SJSA1 (cell line): ENCODE measurements around the gene MAZ. TPM values are rescaled to one million over a fixed set of nuclear protein-coding genes. Genes with fewer than 3 reads are reported as not detected.
"Not testable (repeated sequence)": the region's sequence is repeated elsewhere in the genome, so short reads cannot be mapped to it uniquely, and the experiment has no call there.

Experiments used
- DNase-seq, 2 experiments: peaks; one replicate each; pipeline ENCODE4 v3.0.0-alpha.2; 2015 to 2020; ENCODE audit warnings: low spot score in 2 of 2, low read depth in 1 of 2
- H3K27ac ChIP-seq: fragments of 250-450 bp; sonication (Bioruptor Pico); 2 replicates; pipeline ENCODE4 v1.5.1; 2020; ENCODE audit warnings: mild to moderate bottlenecking, moderate library complexity
- H3K27me3 ChIP-seq: fragments of 250-450 bp; sonication (Bioruptor Pico); replicated peaks from 2 replicates; pipeline ENCODE4 v1.5.1; 2020; ENCODE audit warnings: mild to moderate bottlenecking, moderate library complexity
- H3K36me3 ChIP-seq: fragments of 250-450 bp; sonication (Bioruptor Pico); 2 replicates; pipeline ENCODE4 v1.5.1; 2020; ENCODE audit warnings: mild to moderate bottlenecking
- H3K4me1 ChIP-seq: fragments of 250-450 bp; sonication (Bioruptor Pico); replicated peaks from 2 replicates; pipeline ENCODE4 v1.6.1; 2021; ENCODE audit warnings: mild to moderate bottlenecking
- H3K4me3 ChIP-seq: fragments of 250-450 bp; sonication (Bioruptor Pico); 2 replicates; pipeline ENCODE4 v1.5.1; 2020; ENCODE audit warnings: mild to moderate bottlenecking
- H3K9me3 ChIP-seq: fragments of 250-450 bp; sonication (Bioruptor Pico); replicated peaks from 2 replicates; pipeline ENCODE4 v1.5.1; 2020; ENCODE audit warnings: mild to moderate bottlenecking
- total RNA-seq: library from RNA; depleted of rRNA; stranded (reverse); fragments of >200 nt; shearing (Covaris generic); gene quantifications from 2 replicates; pipeline ENCODE4 v1.2.3, GENCODE V29; 2014; rRNA removed

Gene MAZ
- total RNA-seq, result 237 and 331 TPM in 2 replicates

DNA sequence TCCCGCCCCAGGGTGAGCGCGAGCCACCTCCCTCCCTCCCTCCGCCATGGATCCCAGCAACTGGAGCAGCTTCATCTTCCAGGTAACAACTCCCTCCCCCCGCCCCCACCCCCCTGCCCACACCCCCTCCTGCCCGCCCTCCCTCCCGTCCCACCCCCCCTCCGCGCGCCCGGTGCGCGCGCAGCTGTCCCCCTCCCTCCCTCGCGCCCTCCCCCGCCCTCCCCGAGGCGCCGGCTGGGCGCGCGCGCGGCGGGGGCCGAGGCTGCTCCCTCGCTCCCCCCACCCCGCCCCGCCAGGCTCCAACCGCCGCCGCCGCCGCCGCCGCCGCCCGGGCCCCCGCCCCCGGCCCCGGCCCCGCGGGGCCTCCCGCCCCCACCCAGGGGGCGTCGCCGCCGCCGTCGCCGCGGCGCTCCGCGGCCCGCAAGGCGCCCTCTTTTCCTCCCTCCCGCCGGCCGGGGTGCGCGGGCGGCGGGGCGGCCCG lies at the start of gene MAZ:
Gene MAZ (plus strand): TSS at position 431 of the 481 bp plus-strand sequence. CDS start 173 bp downstream, outside the sequence.
- Histone ChIP-seq H3K4me1 (peaks cover 45% of the 10 kb centered on the region), H3K9me3 (no peaks in the 10 kb centered on the region), H3K4me3 (peak within 1 kb of the TSS; percentile 58), H3K27me3 (no peaks in the 10 kb centered on the region), H3K36me3 (peaks cover 79% of the 10 kb centered on the region), H3K27ac (peak within 1 kb of the TSS; percentile 95)
- DNase-seq, result peak in 1 of 2 experiments; percentile 95

DNA sequence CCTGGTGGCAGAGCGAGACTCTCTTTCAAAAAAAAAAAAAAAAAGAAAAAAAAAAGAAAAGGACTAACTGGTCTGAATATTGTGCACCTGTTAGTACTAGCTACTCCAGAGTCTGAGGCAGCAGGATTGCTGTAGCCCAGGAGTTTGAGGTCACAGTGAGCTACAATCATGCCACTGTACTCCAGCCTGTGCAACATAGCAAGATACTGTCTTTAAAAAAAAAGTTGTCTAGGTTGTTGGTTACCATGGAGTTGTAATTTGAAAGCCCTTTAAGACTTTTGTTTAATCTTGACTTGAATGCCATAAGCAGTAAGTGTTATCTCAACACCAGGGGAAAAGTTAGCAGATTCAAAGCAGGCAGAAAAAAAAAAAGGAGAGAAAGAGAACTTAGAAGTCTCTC lies 49.7 kb upstream of the MAZ start:
- Histone ChIP-seq H3K27me3 (no peaks in the 10 kb centered on the region), H3K4me3 (no peak overlapping the region), H3K4me1 (no peaks in the 10 kb centered on the region), H3K9me3 (no peaks in the 10 kb centered on the region), H3K27ac (no peak overlapping the region), H3K36me3 (no peaks in the 10 kb centered on the region)
- DNase-seq, result no peak

DNA sequence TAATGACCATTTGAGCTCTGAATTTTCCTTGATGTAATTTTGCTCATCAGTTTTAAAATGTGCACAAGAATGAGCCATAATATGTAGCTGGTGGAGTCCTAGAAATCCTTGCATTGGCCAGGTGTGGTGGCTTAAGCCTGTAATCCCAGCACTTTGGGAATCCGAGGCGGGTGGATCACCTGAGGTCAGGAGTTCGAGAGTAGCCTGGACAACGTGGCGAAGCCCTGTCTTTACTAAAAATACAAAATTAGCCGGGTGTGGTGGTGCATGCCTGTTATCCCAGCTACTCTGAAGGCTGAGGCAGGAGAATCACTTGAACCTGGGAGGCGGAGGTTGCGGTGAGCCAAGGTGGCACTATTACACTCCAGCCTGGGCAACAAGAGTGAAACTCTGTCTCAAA lies 49.2 kb upstream of the MAZ start:
- not testable (repeated sequence) for H3K27ac ChIP-seq, DNase-seq, H3K36me3 ChIP-seq, H3K4me3 ChIP-seq, H3K9me3 ChIP-seq, H3K27me3 ChIP-seq, H3K4me1 ChIP-seq

DNA sequence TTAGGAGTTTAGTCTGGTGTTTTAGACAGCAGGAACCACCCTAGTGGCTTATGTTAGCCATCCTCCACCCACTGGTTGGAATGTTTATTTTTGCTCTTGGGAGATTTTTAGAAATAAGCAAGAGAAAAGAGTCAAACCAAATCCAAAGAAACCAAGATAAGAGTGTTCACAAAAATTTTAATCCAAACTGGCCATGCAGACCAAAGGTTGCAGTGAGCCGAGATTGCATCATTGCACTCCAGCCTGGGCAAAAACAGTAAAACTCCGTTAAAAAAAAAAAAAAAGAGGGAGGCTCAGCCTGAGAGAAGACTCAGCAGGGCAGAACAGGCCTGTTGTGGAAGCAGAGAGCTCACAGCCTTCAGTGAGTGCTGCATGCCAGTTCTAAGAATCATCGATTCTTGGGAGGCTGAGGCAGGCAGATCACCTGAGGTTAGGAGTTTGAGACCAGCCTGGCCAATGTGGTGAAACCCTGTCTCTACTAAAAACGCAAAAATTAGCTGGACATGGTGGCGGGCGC lies 48.3 kb upstream of the MAZ start:
- Histone ChIP-seq H3K4me1 (no peaks in the 10 kb centered on the region), H3K4me3 (no peak overlapping the region), H3K36me3 (no peaks in the 10 kb centered on the region), H3K27me3 (no peaks in the 10 kb centered on the region; the same call in 1 of the 2 replicates), H3K9me3 (no peaks in the 10 kb centered on the region), H3K27ac (no peak overlapping the region)
- DNase-seq, result no peak

- DNase-seq, result no peak
- Histone ChIP-seq H3K9me3 (no peaks in the 10 kb centered on the region), H3K36me3 (no peaks in the 10 kb centered on the region), H3K27ac (no peak overlapping the region), H3K4me3 (no peak overlapping the region), H3K4me1 (no peaks in the 10 kb centered on the region), H3K27me3 (no peaks in the 10 kb centered on the region; the same call in 1 of the 2 replicates)
Observed at GRCh38 chr16:29760567-29761279, 45.6 kb upstream of the MAZ start.

DNA sequence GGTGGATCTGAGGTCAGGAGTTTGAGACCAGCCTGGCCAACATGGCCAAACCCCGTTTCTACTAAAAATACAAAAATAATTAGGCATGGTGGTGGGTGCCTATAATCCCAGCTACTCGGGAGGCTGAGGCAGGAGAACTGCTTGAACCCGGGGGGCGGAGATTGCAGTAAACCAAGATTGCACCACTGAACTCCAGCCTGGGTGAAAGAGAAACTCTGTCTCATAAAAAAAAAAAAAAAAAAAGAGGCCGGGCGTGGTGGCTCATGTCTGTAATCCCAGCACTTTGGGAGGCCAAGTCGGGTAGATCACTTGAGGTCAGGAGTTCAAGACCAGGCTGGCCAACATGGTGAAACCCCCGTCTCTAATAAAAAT lies 45.1 kb upstream of the MAZ start:
- not testable (repeated sequence) for H3K27ac ChIP-seq, H3K27me3 ChIP-seq, H3K4me1 ChIP-seq, H3K9me3 ChIP-seq, DNase-seq, H3K36me3 ChIP-seq, H3K4me3 ChIP-seq

GRCh38 chr16:29761882-29762281 lies 44.4 kb upstream of the MAZ start:
- H3K4me3 ChIP-seq, result no peak overlapping the region
- H3K9me3 ChIP-seq, result no peaks in the 10 kb centered on the region
- H3K4me1 ChIP-seq, result no peaks in the 10 kb centered on the region
- H3K36me3 ChIP-seq, result no peaks in the 10 kb centered on the region
- no peak for DNase-seq
- no peaks in the 10 kb centered on the region; the same call in 1 of the 2 replicates for H3K27me3 ChIP-seq
- no peak overlapping the region for H3K27ac ChIP-seq

DNA sequence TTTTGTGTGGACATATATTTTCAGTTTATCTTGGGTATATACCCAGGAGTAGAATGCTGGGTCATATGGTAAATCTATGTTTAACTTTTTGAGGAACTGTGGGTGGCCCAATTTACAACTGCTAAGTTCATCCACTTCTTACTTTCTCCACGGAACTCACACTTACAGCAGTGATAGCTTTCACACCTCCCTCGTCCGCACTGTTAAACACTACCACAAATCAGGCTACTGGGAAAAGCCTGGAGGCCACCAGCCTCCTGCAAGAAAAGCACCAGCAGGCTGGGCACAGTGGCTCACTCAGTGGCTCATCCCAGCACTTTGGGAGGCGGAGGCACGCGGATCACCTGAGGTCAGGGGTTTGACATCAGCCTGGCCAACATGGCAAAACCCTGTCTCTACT lies 43.0 kb upstream of the MAZ start:
- no peak overlapping the region for H3K4me3 ChIP-seq
- no peaks in the 10 kb centered on the region for H3K4me1 ChIP-seq
- DNase-seq, result no peak
- H3K9me3 ChIP-seq, result no peaks in the 10 kb centered on the region
- no peaks in the 10 kb centered on the region; the same call in 1 of the 2 replicates for H3K27me3 ChIP-seq
- H3K27ac ChIP-seq, result no peak overlapping the region
- no peaks in the 10 kb centered on the region for H3K36me3 ChIP-seq

GRCh38 chr16:29765167-29766032 lies 40.9 kb upstream of the MAZ start:
- no peaks in the 10 kb centered on the region for H3K36me3 ChIP-seq
- no peaks in the 10 kb centered on the region for H3K9me3 ChIP-seq
- H3K4me1 ChIP-seq, result no peaks in the 10 kb centered on the region
- no peak overlapping the region for H3K4me3 ChIP-seq
- H3K27ac ChIP-seq, result no peak overlapping the region
- no peak for DNase-seq
- H3K27me3 ChIP-seq, result no peaks in the 10 kb centered on the region; the same call in 1 of the 2 replicates

- H3K27me3 ChIP-seq, result no peaks in the 10 kb centered on the region; the same call in 1 of the 2 replicates
- no peak for DNase-seq
- no peaks in the 10 kb centered on the region for H3K36me3 ChIP-seq
- no peaks in the 10 kb centered on the region for H3K9me3 ChIP-seq
- no peak overlapping the region for H3K4me3 ChIP-seq
- no peaks in the 10 kb centered on the region for H3K4me1 ChIP-seq
- no peak overlapping the region for H3K27ac ChIP-seq
Observed at GRCh38 chr16:29766571-29766970, 39.8 kb upstream of the MAZ start.

GRCh38 chr16:29767062-29767461 lies 39.3 kb upstream of the MAZ start:
- Histone ChIP-seq H3K27ac (no peak overlapping the region), H3K27me3 (no peaks in the 10 kb centered on the region; the same call in 1 of the 2 replicates), H3K36me3 (no peaks in the 10 kb centered on the region), H3K9me3 (no peaks in the 10 kb centered on the region), H3K4me3 (no peak overlapping the region), H3K4me1 (no peaks in the 10 kb centered on the region)
- DNase-seq, result no peak

GRCh38 chr16:29769507-29769906 lies 36.8 kb upstream of the MAZ start:
- Histone ChIP-seq H3K27ac (no peak overlapping the region), H3K4me1 (no peaks in the 10 kb centered on the region), H3K4me3 (no peak overlapping the region), H3K27me3 (no peaks in the 10 kb centered on the region), H3K36me3 (no peaks in the 10 kb centered on the region), H3K9me3 (no peaks in the 10 kb centered on the region)
- no peak for DNase-seq

GRCh38 chr16:29770250-29770929 lies 35.9 kb upstream of the MAZ start:
- H3K9me3 ChIP-seq, result no peaks in the 10 kb centered on the region
- DNase-seq, result no peak

More at GRCh38 chr16:29770250-29770929, 35.9 kb upstream of the MAZ start:
- H3K4me1 ChIP-seq, result no peaks in the 10 kb centered on the region
- no peaks in the 10 kb centered on the region for H3K36me3 ChIP-seq
- no peak overlapping the region for H3K4me3 ChIP-seq
- no peak overlapping the region for H3K27ac ChIP-seq
- no peaks in the 10 kb centered on the region for H3K27me3 ChIP-seq
